ENCODE results near the gene SLC7A5.
"Not testable (repeated sequence)": the region's sequence is repeated elsewhere in the genome, so short reads cannot be mapped to it uniquely, and the experiment has no call there.

Gene SLC7A5

GRCh38 chr16:87874639-87875427 lies 5.5 kb upstream of the SLC7A5 start:
- no peak overlapping the region for H3K4me3 ChIP-seq (ENCODE audit: low read depth, low read length)
- DNase-seq (ENCODE audit: low read depth): peak; percentile 58
- TF ChIP-seq CTCF (IDR thresholded peaks at IDR 0.05; ENCODE audit: insufficient read depth, low read depth, low read length, missing control alignments): no peak

DNA sequence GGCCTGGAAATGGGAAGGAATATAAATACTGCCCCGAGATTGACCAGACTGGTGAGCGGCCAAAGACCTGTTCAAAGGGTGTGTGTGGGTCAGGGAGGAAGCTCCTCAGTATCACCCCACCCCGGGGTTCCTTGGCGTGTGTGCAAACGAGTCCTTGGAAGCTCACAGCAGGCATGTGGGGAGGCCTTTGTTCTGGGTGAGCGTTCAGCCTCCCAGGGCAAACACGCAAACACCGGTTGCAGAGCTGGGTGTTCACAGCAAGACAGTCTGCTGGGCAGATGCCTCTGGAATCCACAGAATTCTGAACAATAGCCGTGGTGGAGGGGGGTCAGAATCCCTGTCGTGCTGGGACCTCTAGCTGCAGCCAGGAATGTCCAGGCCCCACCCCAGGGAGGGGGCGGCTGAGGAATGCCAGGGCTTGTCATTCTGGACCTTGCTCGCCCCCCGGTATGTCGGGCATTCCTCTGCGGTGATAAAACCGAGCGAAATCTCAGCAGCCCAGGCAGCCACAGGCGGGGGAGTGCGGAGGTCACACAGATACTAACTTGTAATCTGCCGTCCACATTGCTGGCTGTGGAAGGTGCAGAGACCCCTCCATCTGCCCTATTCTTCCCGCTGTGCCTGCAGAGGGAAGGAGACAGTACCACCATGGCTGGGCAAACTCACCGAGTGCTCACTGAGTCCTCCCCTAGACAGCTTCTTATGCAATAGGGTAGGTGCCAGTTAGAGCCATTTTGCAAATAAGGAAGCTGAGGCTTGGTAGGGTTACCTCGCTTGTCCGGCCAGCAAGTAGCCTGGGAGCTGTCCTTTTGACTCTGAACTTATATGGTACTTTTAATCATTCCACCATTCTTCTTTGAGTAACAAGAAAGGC lies 1.3 kb upstream of the SLC7A5 start:
- DNase-seq (ENCODE audit: low read depth); H3K4me3 ChIP-seq (ENCODE audit: low read depth, low read length): not testable (repeated sequence)

GRCh38 chr16:87869879-87870417 lies 641 bp upstream of the SLC7A5 start:
- H3K4me3 ChIP-seq (ENCODE audit: low read depth, low read length): peak overlapping the region; percentile 33; the same call in 1 of the 2 replicates
- DNase-seq (ENCODE audit: low read depth): not testable (repeated sequence)

DNA sequence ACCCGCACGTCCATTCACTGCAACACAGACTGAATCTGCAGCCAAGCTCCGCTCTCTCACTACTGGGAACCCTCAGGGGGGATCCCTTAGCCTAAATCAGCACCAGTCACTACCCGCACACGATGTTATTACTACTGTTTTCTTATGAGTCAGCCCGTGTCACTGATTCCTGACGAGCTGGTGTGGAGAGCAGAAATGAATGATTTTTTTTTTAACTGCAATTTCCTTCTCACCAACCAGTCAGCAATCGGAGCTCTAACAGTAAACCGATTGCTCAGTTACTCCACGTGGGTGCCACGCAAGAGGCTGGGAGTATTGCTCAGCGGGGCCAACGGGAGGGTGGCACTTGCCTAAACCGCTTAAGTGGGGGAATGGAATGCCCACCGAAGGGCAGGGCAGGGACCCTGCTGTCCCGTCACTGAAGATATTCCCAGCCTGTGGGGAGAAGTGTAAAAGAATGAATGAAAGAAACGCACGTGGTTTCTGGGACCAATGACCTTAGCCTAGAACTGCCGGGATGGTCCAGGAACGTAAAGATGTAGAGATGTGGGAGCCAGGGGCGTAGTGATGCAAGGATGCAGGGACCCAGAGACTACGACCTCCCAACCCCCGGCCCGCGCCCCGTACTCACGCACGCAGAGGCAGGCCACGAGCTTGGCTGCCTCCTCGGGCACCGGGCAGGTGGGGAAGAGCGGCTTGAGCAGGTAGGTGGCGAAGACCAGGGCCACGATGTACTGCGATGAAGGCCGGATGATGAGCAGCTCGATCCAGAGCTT lies 865 bp downstream of the SLC7A5 start:
- H3K4me3 ChIP-seq (ENCODE audit: low read depth, low read length): peak overlapping the region; percentile 83
- DNase-seq (ENCODE audit: low read depth): peak; percentile 85

DNA sequence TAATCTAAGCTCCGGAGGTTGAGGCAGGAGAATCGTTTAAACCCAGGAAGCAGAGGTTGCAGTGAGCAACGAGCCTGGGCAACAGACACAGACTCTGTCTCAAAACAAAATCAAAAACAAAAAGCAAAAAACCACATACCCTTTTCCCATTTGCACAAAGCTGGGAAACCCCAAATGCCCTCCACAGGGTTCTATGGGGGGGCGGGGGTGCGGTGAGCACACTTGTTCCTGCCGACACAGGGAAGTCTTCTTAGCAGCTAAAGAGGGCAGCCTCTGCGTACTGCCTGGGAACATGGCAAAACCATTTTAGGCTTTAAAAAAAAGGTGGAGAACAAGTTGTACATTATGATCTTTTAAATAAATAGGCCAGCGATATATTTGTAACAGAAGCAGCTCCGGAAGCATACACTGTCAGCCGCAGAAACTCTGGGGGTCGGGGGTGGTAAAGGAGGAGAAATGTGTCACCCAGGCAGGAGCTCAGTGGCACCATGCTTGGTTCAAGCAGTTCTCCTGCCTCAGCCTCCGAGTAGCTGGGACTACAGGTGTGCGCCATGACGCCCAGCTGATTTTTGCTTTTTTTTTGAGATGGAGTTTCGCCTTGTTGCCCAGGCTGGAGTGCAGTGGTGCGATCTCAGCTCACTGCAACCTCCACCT lies 3.3 kb downstream of the SLC7A5 start:
- DNase-seq (ENCODE audit: low read depth): peak; percentile 78
- H3K4me3 ChIP-seq (ENCODE audit: low read depth, low read length): peak overlapping the region; percentile 83

DNA sequence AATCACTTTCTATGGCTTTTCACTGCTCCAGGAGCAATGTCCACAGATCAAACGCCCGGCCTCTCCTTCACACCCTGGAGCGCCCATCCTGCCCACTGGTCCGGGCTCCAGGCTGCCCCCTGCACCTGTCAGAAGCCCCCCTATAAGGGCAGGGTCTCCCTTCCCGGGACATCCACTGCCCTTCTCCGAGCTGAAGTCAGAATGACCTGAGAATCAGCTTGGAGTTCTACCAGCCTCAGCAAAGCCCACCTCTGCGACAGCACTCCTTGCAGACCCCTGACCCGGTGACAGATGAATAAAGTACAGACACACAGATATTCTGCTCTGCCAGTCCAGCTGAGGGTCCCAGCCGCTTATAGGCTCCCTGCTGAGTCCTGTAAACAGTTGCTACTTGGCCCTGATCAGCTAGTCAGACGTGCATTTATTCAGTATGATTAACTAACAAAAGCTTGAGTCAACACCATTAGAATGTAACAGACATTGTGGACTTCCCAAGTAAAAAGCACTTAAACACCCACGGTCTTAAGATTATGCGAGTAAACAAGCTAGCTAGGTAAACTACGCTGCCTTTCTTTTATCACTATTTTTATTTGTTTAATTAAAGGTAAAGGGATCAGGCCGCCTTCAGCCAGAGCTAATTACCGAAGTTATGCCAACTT lies 4.8 kb downstream of the SLC7A5 start:
- no peak overlapping the region for H3K4me3 ChIP-seq (ENCODE audit: low read depth, low read length)
- no peak for TF ChIP-seq CTCF (IDR thresholded peaks at IDR 0.05; ENCODE audit: insufficient read depth, low read depth, low read length, missing control alignments)
- DNase-seq (ENCODE audit: low read depth): no peak

GRCh38 chr16:87863327-87863635 lies 6.0 kb downstream of the SLC7A5 start:
- not testable (repeated sequence) for H3K4me3 ChIP-seq (ENCODE audit: low read depth, low read length)

GRCh38 chr16:87862597-87863326 lies 6.5 kb downstream of the SLC7A5 start:
- DNase-seq (ENCODE audit: low read depth); H3K4me3 ChIP-seq (ENCODE audit: low read depth, low read length): not testable (repeated sequence)

More at GRCh38 chr16:87863327-87863635, 6.0 kb downstream of the SLC7A5 start:
- not testable (repeated sequence) for DNase-seq (ENCODE audit: low read depth)

DNA sequence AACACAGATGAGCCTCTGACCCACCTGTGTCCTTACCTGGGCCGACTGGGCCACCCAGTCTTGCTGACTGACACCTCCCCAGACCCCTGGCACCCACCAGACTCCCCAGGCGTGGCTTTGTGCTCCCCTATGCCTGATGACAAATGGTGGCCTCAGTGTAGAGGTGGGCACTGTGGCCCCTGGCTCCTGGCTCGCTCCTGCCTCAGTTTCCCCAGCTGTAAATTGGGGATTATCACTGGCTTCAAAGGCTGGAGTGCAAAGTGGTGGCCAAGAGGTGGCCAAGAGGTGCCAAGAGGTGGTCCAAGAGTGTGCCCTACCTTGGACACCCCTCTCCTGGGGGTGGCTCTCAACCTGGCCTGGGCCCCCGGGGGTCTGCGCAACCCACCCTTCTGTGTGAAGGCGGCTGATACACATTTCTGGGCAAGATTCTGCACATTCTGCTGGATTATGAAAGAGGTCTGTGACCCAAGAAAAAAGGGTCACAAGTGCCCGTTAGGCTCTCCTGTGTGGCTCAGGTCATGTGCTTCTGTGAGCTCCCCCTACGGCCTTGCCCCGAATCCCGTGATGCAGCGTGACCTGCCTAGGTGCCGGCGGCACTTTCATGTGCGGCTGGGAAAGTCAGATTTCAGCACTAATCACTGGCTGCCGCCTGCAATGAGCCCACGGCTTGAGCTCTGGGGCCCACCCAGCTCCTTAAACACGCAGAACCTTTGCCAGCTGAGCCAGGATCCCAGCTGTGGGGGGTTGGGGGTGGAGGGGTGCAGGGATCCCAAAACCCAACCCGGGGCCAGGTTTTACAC lies 7.8 kb downstream of the SLC7A5 start:
- not testable (repeated sequence) for DNase-seq (ENCODE audit: low read depth); H3K4me3 ChIP-seq (ENCODE audit: low read depth, low read length)

Data from GM12865 (cell line).